ENCODE results near the gene TEX12. TPM values are rescaled to one million over a fixed set of nuclear protein-coding genes. Genes with fewer than 3 reads are reported as not detected.
"Not testable (repeated sequence)": the region's sequence is repeated elsewhere in the genome, so short reads cannot be mapped to it uniquely, and the experiment has no call there.

The TEX12 gene
- total RNA-seq, 1 donor from 2014 or later: not detected

- Histone ChIP-seq H3K4me3 (ENCODE audit: low read depth, low read length) (no peak overlapping the region), H3K36me3 (ENCODE audit: control insufficient read depth, insufficient read depth, low read length) (no peaks in the 10 kb centered on the region), H3K27me3 (ENCODE audit: control insufficient read depth, insufficient read depth, low read length) (no peaks in the 10 kb centered on the region)
- TF ChIP-seq CTCF (IDR thresholded peaks at IDR 0.05; ENCODE audit: insufficient read depth, low read length, poor library complexity, severe bottlenecking): no peak
- DNase-seq (ENCODE audit: low read depth): no peak
These were observed 10.8 kb upstream of the TEX12 start for GRCh38 chr11:112156153-112156955.

GRCh38 chr11:112156956-112157766, 10.0 kb upstream of the TEX12 start:
- no peak overlapping the region for H3K4me3 ChIP-seq (ENCODE audit: low read depth, low read length)
- peak; percentile 100 for DNase-seq (ENCODE audit: low read depth)
- no peaks in the 10 kb centered on the region for H3K27me3 ChIP-seq (ENCODE audit: control insufficient read depth, insufficient read depth, low read length)
- no peak for TF ChIP-seq CTCF (IDR thresholded peaks at IDR 0.05; ENCODE audit: insufficient read depth, low read length, poor library complexity, severe bottlenecking)
- H3K36me3 ChIP-seq (ENCODE audit: control insufficient read depth, insufficient read depth, low read length): no peaks in the 10 kb centered on the region

- H3K36me3 ChIP-seq (ENCODE audit: control insufficient read depth, insufficient read depth, low read length): no peaks in the 10 kb centered on the region
- H3K27me3 ChIP-seq (ENCODE audit: control insufficient read depth, insufficient read depth, low read length): no peaks in the 10 kb centered on the region
- no peak overlapping the region for H3K4me3 ChIP-seq (ENCODE audit: low read depth, low read length)
- no peak for DNase-seq (ENCODE audit: low read depth)
- TF ChIP-seq CTCF (IDR thresholded peaks at IDR 0.05; ENCODE audit: insufficient read depth, low read length, poor library complexity, severe bottlenecking): no peak
These were observed 7.8 kb upstream of the TEX12 start for GRCh38 chr11:112159098-112160065.

GRCh38 chr11:112160091-112160848, 6.9 kb upstream of the TEX12 start:
- TF ChIP-seq CTCF (IDR thresholded peaks at IDR 0.05; ENCODE audit: insufficient read depth, low read length, poor library complexity, severe bottlenecking): no peak
- H3K4me3 ChIP-seq (ENCODE audit: low read depth, low read length): no peak overlapping the region

GRCh38 chr11:112161012-112161411, 6.2 kb upstream of the TEX12 start:
- Histone ChIP-seq H3K36me3 (ENCODE audit: control insufficient read depth, insufficient read depth, low read length) (no peaks in the 10 kb centered on the region), H3K27me3 (ENCODE audit: control insufficient read depth, insufficient read depth, low read length) (no peaks in the 10 kb centered on the region), H3K4me3 (ENCODE audit: low read depth, low read length) (no peak overlapping the region)
- no peak for DNase-seq (ENCODE audit: low read depth)
- TF ChIP-seq CTCF (IDR thresholded peaks at IDR 0.05; ENCODE audit: insufficient read depth, low read length, poor library complexity, severe bottlenecking): no peak

More at GRCh38 chr11:112160091-112160848, 6.9 kb upstream of the TEX12 start:
- no peak for DNase-seq (ENCODE audit: low read depth)
- Histone ChIP-seq H3K27me3 (ENCODE audit: control insufficient read depth, insufficient read depth, low read length) (no peaks in the 10 kb centered on the region), H3K36me3 (ENCODE audit: control insufficient read depth, insufficient read depth, low read length) (no peaks in the 10 kb centered on the region)

GRCh38 chr11:112162200-112162599, 5.0 kb upstream of the TEX12 start:
- H3K36me3 ChIP-seq (ENCODE audit: control insufficient read depth, insufficient read depth, low read length); H3K4me3 ChIP-seq (ENCODE audit: low read depth, low read length); H3K27me3 ChIP-seq (ENCODE audit: control insufficient read depth, insufficient read depth, low read length); DNase-seq (ENCODE audit: low read depth): not testable (repeated sequence)
